ENCODE results near the gene KCNH2.

Gene KCNH2

DNA sequence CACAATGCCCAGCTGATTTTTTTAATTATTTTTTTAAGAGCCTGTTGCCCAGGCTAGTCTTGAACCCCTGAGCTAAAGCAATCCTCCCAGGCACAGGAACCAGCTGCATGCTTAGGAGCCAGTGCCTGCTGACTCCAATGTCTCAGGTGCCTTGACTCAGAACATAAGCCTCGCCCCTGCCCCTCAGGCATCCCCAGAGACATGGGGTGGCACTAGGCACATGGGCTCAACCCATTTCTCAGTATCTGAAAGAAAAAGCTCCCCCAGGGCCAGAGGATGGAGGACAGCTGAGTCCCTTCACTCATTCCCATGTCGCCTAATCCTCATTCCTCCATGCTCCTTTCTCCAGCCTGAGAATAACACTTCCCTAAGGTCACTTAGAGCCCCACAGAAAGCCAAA is 39.1 kb downstream of the KCNH2 start:
- in situ Hi-C loops (cut with HindIII; ENCODE audit: low sequenced_read_pairs): no loop called here

DNA sequence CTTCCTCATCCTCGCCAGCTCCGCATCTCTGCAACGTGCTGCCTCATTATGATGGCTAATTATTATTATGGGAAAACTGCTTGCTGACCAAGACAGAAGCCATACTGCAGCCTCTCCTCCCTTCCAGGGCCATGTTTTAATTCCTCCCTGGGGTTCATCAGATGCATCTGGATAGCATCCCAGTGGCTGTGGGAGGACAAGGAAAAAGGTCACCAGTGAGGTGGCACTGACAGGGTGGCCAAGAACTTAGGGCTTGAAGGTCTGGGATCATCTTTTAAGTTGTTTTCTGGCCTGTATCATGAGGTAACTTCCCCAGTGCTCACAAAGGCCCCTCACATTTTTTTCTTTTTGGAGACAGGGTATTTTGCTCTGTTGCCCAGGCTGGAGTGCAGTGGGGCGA is 39.6 kb downstream of the KCNH2 start:
- in situ Hi-C loops (cut with HindIII; ENCODE audit: low sequenced_read_pairs): no loop called here

DNA sequence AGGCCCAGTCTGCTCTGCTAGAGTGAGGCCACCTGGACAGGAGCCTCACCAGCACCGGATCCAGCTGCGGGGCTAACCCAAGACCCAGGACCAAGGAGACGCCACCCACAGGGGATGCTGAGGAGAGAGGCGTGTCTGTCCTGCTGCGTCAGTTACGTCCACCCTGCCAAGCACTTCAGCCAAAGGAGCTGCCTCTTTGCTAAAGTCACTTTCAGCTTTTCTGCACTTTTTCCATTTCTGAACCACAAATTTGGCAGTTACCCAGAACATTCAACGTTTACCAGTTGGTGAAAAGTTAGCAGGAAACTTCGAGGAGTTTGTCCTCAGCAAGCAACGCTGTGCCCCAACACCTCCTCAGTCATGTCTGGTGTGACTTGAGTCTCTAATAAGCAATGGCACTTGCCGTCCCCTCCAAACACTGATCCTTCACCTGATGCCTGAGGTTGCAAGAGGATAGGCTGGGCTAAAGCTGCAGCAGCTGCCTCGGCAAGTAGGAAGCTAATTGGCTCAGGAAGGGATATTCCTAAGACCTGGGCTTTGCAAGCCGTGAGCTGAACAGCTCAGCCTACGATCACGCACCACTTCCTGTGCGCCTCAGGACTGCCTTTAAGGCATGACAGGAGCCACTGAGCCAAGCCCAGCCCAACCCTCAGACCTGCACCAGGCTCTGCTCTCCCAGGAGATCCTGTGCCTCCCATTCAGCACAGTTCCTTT is 40.1 kb downstream of the KCNH2 start:
- in situ Hi-C loops (cut with HindIII; ENCODE audit: low sequenced_read_pairs): no loop called here

DNA sequence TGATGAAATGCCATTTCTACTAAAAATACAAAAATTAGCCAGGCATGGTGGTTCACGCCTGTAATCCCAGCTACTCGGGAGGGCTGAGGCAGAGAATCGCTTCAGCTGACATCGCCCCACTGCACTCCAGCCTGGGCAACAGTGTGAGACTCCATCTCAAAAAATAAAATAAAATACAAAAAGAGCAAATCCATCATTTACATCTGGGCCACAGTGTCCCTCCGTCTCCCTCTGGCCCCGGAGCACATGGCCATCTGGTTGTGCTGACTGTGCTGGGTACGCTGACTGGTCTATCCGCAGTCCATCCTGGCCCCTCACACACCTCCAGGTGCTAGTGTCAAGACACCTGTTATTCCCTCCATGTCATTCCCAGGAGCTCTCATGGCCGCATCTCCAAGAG is 42.1 kb downstream of the KCNH2 start:
- in situ Hi-C loops (cut with HindIII; ENCODE audit: low sequenced_read_pairs): no loop called here

DNA sequence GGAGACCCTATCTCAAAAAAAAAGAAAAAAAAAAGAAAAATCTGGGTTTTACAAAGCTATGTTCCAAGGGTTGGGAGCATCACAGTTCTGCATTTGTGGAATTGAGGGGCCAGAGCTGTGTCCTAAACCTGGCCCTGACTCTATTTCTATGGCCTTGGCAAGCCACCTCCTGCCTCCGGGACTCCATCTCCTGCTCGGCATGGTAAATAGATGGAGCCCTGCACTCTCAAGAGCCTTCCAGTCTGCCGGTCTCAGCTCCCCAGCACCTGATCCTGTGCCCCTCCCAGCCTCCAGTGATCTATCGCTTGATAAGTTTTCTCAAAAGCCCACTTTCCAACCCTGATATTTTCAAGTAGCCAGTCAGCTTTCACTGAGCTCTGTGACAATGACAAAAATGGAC is 43.0 kb downstream of the KCNH2 start:
- in situ Hi-C loops (cut with HindIII; ENCODE audit: low sequenced_read_pairs): no loop called here

DNA sequence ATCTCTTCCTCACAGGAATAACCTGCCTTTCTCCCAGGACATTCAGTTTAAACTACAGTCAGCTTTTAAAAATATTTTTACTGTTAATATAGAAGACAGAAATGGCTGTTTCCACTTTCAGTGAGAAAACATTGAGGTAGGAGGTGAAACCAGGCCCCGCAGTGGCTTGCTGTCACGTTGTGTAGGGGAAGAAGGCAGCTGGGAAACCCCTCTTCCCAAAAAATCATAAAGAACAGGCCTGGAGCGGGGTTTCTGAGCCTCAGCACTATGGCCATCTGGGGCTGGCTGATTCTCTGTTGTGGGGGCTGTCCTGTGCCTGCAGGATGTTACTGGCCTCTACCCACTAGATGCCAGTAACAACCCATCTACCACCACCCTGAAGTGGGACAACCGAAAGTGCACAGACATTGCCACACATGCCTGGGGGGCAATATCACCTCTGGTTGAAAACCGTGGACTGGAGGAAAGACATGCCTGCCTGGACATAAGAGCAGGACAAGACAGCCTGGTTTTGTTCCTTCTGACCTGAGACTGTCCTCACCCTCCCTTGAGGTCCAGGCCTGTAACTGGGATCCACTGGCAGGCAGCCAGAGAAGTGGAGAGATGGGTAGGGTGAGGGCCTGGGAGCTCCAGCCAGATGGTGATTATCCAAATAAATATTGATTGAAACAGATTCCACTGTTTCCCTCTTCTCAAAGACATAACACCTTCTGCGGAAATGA is 43.9 kb downstream of the KCNH2 start:
- in situ Hi-C loops (cut with HindIII; ENCODE audit: low sequenced_read_pairs): no loop called here

DNA sequence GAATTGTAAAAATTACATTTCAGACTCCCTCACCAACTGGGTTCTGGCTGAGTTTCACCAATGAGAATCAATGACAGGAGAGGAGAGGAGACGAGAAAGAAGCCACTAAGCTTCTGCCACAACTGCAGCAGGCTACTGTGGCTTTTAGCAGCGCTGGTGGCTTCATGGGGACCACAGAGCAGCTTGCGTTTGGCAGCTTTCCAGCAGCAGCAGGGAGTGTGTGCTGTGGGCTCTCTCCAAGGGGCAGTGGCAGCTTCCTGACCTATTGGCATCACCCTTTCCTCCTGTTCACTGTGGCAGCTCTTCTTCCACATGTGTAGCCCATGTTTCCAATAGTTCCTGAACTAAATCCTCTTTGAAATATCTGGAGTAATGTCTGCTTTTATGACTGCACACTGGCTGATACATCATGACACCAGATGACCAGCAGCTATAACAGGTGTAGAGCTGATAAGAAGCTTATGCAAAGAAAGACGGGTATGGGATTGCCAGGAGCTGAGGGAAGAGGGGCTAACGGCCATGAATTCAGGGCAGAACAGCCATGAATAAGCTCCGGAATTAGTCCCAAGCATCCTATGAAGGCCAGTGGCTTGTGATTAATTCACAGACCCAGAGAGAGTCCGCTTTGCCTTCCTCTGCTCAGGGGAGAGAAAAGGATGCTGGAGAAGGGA is 46.8 kb downstream of the KCNH2 start:
- in situ Hi-C loops (cut with HindIII; ENCODE audit: low sequenced_read_pairs): no loop called here

DNA sequence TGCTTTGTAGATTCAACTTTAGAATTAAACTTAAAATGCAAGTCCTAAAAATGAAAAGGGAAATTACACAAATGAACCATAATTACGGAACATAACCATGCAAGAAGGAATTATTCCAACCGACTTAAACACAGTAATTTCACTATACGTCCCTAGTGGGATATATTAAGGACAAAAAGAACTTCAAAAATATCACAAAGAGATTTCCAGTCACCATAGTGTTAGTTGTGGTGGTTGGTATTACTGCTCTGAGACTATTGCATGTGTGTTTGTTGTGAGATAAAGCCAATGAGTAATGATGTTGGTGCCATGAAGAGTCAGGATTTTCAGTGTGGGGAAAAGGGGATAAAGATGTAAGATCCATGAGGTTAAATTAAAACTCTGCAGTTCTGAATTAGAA is 49.6 kb downstream of the KCNH2 start:
- in situ Hi-C loops (cut with HindIII; ENCODE audit: low sequenced_read_pairs): loop anchor here (5.0 kb wide), 1 partner anchor 44 kb away; no protein-coding TSS in a partner anchor

DNA sequence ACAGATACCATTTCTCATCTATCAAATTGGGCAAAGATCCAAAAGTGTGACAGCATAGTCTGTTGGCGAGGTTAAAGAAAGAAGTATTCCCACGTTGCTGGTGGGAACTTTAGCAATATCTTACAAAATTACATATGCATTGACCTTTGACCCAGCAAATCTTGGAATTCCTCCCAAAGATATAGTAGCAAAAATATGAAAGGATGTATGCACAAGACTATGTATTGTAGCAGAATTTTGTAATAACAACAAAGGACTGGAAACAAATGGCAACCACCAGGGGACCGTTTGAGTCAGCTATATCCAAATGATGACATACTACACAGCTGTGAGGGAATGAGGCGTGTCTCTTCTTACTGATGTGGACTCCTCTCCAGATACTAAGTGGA is 50.2 kb downstream of the KCNH2 start:
- in situ Hi-C loops (cut with HindIII; ENCODE audit: low sequenced_read_pairs): loop anchor here (5.0 kb wide), 1 partner anchor 44 kb away; no protein-coding TSS in a partner anchor

DNA sequence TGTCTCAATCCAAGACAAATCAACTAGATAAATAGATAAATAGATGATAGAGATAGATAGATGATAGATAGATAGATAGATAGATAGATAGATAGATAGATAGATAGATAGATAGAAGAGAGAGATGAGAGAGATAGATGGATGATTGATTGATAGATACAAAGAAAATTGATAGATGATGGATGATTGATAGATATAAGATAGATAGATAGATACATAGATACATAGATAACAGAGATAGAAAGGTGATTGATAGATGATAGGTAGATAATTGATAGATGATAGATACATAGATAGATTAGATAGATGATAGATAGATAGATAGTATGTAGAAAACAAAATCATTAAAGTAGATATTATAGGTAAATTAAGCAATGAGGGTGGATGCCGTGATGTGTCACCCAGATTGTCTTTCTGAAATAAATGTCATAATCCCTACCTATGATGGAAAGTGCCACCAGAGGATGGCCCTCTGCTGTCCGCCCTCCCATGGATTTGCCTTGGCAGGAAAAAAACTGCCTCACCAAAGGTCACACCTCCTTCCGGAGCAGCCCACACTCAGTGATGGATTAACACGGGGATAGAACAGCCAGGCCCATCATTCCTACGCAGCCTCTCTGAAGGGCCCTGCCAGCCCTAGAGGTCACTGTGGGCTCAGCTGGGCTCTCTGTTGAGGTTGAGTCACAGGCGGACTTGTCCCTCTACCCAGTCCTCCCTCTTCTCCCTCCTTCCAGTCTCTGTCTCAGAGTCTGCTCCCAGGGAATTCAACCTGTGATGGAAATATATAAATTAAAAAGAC is 50.8 kb downstream of the KCNH2 start:
- in situ Hi-C loops (cut with HindIII; ENCODE audit: low sequenced_read_pairs): loop anchor here (5.0 kb wide), 1 partner anchor 45 kb away; no protein-coding TSS in a partner anchor

DNA sequence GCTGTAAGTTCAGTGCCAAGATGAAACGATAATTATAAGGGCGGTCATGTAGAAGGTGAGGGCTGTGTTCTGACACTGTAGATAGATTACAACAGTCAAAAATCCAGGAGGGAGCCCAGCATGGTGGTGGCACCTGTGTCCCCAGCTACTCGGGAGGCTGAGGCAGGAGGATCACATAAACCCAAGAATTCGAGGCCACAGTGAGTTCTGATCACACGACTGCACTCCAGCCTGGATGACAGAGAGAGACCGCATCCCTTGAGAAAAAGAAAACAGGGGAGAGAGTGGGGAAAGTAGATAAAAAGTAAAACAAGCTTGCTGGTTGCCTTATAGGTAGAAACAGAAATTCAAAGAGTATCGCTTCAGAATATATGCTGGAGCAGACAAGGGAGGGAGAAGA is 52.1 kb downstream of the KCNH2 start:
- in situ Hi-C loops (cut with HindIII; ENCODE audit: low sequenced_read_pairs): loop anchor here (5.0 kb wide), 1 partner anchor 46 kb away; no protein-coding TSS in a partner anchor

DNA sequence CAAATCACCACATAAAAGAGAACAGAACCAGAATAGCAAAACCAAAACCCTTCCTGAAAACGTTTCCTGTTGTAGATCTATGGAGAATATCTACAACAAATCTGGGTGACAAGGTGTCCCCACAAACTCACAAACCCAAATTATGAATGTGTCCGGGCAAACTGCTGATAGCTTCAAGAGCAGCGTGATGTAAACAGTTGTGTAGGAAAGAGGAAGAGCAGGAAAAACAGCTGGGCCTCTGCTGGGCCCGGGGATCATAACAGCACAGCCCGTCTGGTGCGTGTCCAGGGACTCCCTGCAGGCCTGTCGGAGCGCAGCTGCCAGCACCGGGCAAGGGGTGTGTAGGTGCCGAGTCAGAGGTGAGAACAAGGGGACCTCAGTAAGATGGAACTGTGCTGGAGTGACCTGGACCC is 53.7 kb downstream of the KCNH2 start:
- in situ Hi-C loops (cut with HindIII; ENCODE audit: low sequenced_read_pairs): no loop called here

DNA sequence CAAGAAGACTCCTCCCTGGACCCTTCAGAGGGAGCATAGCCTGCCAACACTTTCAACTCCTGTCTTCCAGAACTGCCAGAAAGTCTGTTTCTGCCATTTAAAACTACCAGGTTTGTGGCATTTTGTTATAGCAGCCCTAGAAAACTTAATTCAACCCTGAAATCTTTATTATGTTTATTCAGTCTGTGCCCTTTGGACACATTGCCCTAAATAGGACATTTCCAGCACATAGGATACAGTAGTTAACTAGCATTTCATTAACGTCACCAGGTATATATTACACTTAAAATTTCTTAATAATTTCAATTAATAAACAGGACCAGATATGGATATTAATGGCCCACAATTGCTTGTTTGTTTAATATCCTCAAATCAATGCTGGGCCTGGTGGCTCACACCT is 54.3 kb downstream of the KCNH2 start:
- in situ Hi-C loops (cut with HindIII; ENCODE audit: low sequenced_read_pairs): no loop called here

DNA sequence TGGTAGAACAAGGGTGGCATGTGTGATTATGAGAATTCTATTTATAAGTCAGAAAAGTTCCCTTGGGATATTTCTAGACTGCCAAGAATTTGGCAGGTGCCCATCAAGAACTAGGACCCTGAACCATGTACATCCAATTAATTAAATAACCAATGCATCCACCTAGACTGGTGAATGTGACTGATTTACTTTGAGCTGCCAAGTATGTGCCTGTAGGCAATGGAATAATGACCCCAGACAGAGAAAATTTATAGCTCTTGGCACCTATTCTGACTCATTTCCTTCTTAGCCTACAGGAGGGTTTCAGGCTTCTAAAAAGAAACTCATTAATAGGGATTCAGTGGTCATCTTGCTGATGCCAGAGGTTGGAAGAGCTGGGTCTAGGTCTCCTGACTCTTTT is 54.9 kb downstream of the KCNH2 start:
- in situ Hi-C loops (cut with HindIII; ENCODE audit: low sequenced_read_pairs): no loop called here

DNA sequence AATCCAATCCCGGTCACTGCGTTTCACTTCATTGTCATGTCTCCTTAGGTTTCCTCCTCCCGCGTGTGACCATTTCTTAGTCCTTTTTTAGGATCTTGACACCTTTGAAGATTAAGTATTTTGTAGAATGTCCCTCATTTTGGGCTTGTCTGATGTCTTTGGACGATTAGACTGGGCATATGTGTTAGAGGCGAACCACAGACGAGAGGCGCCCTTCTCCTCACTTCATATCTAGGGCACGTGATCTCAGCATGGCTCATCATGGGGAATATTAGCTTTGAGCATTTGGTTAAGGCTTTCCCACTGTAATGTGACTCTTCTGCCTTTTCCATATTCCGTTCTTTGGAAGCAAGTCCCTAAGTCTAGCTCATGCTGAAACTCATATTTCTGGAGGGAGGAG is 59.0 kb downstream of the KCNH2 start:
- in situ Hi-C loops (cut with HindIII; ENCODE audit: low sequenced_read_pairs): no loop called here

DNA sequence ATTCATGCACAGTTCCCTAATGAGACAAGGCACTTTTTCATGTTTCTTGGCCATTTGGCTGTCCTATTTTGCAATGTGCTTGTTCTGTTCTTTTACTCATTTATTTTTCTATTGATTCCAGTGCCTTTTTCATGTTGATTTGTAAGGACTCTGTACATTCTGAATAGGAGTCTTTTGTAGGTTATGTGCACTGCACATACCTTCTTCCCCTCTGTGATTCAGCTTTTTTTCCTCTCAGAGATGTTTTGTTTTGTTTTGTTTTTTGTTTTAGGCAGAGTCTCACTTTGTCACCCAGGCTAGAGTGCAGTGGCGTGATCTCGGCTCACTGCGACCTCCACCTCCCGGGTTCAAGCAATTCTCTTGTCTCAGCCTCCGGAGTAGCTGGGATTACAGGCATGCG is 59.7 kb downstream of the KCNH2 start:
- in situ Hi-C loops (cut with HindIII; ENCODE audit: low sequenced_read_pairs): no loop called here

DNA sequence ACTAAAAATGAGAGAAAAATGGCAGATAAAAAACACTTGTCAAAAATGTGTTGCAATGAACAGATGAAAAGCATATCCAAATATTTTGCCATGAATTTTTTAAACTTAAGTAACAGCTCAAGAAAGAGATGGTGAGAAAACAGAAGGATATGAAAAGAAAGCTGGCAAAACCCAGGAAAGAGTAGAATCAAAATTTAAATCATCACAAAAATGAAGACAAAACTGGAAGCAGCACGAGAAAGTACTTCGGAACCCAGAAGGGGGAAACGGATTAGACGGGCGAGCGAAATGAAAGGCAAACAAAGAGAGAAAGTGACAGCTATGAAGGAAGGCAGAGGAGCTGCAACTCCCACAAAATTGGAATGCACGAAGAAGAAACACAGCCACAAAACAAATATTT is 60.2 kb downstream of the KCNH2 start:
- in situ Hi-C loops (cut with HindIII; ENCODE audit: low sequenced_read_pairs): no loop called here

DNA sequence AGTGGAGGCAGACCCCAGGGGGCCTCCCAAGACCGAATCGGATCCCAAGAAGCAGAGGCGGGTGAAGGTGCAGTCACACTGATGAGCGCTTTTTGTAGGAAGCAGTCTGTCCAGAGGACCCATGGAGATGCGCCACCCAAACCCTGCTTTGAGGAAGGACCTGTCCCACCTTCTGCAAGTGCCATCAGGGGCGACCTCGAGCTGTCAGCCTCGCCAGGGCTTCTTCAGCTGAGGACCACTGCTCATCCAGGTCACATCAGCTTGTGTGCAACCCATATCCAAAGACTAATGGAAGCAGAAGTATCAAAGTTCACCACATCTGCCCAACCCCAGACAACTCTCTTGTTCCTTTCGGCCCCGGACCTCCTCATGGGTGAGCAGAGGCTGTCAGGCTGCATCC is 61.5 kb downstream of the KCNH2 start:
- in situ Hi-C loops (cut with HindIII; ENCODE audit: low sequenced_read_pairs): no loop called here

DNA sequence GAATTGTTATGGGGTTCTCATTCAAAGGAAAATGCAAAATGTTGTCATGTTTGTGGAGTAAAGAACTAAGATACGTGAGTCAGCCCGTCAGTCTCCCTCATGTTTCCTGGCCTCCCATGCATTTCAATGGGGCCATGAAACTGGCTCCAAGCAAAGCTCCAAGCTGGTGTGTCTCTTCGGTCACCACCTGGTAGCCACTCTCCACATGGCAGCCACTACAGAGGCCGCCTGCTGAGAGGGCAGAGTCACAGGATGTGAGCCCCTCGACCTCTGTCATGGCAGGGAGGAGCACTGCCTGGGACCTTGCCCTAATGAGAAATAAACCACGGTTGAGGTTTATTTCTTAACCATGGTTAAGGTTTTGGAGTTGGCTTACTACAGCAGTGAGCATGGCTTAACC is 63.2 kb downstream of the KCNH2 start:
- in situ Hi-C loops (cut with HindIII; ENCODE audit: low sequenced_read_pairs): no loop called here

DNA sequence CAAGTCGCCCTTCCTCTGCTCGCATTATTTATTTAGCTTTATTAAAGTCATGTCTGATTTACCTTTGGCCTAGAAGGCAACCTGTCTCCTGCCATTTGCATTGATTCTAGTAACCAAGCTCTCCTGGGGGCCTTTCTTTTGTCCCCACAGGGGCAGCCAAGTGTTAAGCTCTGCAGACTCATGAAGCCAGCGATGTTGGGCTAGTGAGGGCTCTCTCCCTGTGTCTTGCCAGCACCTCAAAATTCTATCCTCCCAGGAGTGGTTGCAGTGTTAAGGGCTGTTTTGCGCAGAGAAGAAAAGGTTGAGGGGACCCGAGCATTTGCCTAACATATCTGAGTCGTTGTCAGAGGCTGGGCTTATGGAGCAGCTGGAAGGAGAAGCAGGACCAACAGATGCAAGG is 63.9 kb downstream of the KCNH2 start:
- in situ Hi-C loops (cut with HindIII; ENCODE audit: low sequenced_read_pairs): no loop called here

DNA sequence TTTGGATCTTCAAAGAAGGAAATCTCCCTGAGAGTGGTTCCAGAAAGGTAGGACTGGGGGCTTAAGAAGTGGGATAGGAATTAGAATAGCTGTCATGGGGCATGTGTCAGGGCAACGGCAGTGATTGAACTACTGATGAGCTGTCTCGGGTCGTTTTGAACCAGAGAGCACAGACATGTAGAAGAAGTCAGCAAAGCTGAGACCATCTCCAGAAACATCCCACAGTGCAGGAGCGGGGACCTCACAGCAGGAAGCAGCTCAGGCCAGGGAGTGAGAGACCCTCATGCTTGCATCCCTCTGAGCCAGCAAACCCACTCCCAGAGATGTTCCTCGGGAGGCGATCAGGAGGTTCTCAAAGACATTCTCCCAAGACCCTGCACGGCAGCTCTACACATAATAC is 65.7 kb downstream of the KCNH2 start:
- in situ Hi-C loops (cut with HindIII; ENCODE audit: low sequenced_read_pairs): no loop called here

Data from DLD1 (cell line).